Stimulated activated CD8-positive, alpha-beta memory T cell treated with anti-CD3 and anti-CD28 coated beads, Interleukin-7, amount 100 ng/mL, for 4 hours (primary cell): Measurements from ENCODE around the gene BRD3.

ENCODE experiments used
- DNase-seq, 2 donors: peaks; one replicate each; pipeline ENCODE4 v3.0.0-alpha.2; 2020; ENCODE audit warnings: low read depth in 2 of 2

The BRD3 gene

GRCh38 chr9:134066913-134067851 lies 644 bp downstream of the BRD3 start:
- DNase-seq: peak in 1 of 2 donors; percentile 31

DNA sequence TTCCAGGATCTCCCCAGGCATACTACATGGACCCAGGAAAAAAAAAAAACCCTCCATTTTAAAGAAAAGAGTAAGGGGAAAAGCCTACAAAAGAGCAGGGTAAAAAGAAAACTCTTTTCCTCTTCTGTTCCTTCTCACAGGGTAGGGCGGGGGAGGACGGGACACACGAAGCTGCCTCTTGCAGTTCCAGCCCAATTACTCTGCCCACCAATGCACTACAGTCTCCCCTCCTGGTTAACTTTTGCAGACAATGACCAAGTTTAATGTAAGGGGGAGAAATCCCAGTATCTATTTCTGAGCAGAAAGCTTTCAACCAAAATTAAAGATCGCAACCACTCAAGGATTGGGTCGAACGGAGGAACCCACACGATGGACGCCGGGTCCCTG lies 1.3 kb downstream of the BRD3 start:
- no peak for DNase-seq

DNA sequence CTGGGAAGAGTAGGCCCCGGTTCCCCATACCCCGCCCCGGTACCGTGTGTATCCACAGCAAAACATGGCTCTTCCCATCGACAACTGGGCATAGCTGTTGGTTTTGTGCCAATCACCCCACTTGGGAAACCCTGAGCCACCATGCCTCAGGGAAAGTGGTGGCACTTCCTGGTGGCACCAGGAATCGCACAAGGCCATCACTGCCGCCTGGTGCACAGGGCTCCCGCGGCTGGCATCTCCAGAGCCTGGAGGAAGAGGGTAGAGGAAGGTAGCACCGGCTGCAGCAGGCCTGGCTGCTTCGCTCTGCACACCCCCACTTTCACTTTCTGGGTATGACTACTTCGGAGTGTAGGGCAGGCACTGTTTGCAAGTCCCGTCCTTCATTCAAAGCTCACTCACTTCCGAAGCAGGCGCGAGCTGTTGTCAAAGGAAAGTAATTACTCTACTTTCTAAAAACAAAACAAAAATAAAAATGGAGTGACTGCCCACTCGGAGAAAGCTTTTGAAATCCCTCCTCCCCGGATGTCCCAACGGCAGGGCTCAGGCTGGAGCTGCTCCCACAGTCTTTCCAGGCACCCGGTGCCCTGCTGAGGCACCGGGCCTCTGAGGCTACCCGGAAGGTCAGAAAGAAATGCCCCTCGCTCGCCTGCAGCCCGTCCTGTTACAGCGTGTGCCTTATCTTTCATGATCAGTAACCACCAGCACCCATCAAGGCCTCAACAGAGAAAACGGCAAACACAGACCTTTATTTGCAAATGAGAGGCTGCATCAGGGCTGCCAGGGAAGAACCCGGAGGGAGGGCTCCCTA lies 2.0 kb downstream of the BRD3 start:
- peak; percentile 46 to 47 for DNase-seq

GRCh38 chr9:134064711-134065110 lies 3.1 kb downstream of the BRD3 start:
- no peak for DNase-seq

DNA sequence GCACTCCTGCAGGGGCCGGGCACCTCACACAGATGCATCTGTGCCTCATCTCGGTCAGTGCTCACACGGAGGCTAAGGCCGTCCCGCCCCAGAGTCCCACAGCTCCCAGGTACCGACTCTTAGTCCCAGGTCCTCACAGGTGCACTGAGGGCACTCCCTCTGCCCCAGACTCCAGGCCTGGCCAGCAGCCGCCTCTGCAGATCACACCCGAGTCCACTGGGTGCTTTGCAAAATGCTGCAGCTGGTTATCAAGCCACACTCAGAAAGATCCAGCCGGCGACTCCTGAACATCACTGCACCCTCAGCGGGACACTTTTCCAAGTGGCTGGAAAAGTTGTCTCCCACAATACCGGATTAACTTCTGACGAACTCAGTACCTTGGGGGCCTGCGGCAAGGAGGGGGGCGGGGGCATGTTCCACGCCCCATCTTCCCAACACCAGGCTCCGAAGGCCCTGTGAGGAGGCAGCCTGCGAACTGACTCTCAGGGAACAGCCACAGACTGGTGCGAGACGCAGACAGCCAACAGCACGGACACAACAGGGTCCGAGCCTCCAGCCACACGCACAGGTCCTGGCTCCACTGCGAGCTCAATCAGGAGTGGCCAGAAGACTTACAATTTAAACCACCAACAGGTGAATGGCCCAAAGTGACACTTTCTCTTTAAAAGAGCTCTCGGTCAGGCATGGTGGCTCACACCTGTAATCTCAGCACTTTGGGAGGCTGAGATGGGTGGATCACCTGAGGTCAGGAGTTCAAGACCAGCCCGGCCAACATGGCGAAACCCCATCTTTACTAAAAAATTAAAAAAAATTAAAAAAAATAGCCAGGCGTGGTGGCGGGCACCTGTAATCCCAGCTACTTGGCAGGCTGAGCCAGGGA lies 4.0 kb downstream of the BRD3 start:
- no peak for DNase-seq

DNA sequence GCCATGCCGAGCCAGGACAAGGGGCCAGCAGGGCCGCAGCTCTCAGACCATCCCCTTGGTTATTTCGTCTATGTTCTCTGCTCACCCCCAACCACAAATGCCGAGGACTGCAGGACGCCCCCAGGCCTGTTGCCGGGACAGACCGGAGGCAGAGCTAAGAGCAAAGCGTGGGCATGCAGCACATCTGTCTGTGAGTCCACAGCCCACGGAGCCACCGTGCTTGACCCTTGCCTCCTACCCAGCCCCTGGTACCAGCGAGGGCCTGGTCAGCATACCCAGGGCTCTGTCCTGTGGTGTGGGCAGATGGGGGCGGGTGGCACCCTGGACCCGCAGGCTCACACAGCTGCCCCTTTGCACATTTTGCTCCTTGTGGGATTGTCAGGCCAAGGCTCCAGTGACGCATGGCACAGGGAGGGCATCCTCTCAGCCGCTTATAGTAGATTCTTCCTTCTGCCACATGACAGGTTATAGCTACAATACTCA lies 4.7 kb downstream of the BRD3 start:
- DNase-seq: no peak

GRCh38 chr9:134062461-134063087 lies 5.3 kb downstream of the BRD3 start:
- no peak for DNase-seq

DNA sequence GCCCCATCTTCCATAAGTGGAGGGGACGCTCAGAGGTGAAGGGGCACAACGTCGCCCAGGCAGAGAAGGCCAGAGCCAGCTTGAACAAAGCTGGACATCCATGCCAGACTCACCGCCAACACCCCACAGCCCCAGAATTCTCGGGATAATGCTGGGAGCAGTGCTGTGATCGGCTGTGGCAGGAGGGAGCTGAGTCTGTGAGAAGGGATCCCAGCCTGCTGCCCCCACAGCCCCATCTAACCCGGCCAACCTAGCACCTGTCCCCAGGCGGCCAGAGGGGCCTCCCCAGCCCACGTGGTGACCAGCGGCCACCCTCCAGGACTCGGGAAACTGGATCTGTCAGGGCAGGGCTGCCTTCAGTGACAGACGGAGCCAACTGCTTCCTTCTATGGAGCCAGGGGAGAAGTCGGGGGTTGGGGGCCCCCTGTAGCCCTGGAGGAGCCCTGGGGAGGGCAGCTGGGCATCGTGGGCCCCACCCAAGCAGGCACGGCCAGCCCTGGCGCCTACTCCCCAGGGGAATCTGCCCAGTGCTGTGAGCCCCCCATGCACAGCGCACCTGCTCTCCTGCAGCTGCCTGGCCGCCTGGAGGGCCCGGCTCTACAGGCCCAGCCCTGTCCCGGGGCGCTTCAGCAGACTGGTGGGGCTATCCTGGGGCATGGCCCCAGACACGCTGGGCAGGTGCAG lies 6.0 kb downstream of the BRD3 start:
- DNase-seq: no peak

DNA sequence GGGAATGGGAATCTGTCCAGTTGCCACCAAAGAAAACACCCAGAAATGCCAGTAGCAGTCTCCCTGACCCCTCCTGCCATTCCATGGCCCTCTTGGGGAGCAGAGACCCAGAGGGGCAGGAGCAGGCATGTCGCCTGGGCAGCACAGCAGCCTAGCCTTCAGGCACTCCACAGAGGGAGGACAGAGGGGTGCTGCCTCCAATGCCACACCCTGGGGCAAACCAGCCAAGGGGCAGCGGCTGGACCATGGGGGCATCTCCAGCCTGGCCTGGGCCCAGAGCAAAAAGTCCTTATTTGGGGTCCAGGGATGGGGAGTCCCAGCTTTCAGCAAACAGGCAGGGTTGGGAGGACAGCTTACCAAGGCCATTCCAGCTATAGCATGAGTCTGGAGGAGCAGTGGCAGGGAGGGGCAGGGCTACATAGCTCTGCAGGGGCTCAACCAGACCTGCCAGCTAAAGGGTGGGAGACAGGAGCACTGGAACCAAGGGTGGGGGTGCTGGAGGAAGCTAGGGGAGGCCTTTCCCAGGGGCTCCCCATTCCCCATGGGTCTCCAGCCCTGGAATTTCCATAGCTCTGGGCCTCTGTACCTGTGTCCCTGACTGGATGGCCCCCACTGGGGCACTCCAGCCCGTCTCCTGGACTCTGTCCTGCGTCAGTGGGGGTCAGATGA lies 6.7 kb downstream of the BRD3 start:
- no peak for DNase-seq

GRCh38 chr9:134060546-134060945 lies 7.3 kb downstream of the BRD3 start:
- DNase-seq: no peak

- DNase-seq: no peak
These were observed 8.0 kb downstream of the BRD3 start for GRCh38 chr9:134059661-134060395.

GRCh38 chr9:134059188-134059641 lies 8.6 kb downstream of the BRD3 start:
- no peak for DNase-seq

DNA sequence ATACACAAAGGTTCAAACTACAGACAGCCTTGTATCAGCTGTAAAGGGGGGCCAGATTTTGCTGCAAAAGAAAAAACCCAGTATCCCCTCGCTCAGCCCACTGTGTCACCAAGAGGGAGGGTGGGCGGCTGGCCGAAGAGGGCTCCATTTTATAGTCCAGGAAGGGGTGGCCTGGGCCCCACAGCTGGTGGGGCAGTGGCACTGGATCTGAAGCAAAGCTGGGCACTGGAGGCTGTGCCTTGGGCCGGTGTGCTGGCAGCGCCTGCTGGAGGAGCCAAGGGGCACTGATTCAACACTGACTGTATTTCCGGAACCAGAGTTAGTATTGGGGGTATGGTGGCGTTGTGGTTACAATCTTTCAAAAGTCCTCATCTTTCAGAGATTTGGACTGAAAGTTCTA lies 9.1 kb downstream of the BRD3 start:
- DNase-seq: no peak

DNA sequence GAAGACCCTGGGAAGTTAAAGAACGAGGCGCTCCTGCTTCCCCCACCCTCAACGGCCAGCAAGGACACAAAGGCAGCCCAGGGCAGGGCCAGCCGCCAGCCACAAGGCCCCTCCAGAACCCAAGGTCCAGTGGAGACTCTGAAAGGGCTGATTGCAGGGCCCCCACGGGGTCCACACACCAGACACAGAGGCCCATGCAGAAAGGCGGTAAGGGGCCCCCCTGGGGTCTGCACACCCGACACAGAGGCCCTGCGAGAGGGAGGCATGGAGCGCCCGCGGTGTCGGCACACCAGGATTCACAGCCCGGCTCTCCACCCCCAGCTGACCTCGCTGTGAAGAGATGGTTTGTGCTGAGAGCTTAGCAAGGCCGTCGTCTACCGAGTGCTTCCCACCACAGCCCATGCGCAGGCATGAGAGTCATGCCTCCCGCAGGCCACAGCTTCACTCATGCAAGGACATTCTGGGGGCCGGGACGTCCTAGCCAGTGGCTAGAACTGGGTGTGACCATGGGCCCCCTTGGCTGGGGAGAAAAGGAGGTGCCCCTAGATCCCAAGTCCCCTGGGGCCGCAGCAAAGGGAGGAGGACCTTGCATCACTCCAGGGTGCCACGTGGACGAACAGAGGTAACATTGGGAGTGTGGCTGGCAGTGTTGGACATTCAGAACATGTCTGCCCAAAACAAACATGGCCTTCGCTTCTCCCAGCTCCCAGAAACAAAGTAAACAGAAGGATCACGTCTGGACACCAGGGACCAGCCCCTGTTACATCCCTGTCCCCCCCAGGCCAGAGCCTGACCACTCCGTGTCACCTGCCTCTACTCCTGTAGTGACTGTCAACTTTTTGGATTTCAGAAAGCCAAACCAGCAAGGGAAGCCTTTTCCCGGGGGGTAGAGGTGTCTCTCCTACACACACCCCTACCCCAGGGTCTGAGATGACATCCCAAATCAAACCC lies 9.8 kb downstream of the BRD3 start:
- DNase-seq: no peak

- no peak for DNase-seq
These were observed 10.5 kb downstream of the BRD3 start for GRCh38 chr9:134057307-134057657.

DNA sequence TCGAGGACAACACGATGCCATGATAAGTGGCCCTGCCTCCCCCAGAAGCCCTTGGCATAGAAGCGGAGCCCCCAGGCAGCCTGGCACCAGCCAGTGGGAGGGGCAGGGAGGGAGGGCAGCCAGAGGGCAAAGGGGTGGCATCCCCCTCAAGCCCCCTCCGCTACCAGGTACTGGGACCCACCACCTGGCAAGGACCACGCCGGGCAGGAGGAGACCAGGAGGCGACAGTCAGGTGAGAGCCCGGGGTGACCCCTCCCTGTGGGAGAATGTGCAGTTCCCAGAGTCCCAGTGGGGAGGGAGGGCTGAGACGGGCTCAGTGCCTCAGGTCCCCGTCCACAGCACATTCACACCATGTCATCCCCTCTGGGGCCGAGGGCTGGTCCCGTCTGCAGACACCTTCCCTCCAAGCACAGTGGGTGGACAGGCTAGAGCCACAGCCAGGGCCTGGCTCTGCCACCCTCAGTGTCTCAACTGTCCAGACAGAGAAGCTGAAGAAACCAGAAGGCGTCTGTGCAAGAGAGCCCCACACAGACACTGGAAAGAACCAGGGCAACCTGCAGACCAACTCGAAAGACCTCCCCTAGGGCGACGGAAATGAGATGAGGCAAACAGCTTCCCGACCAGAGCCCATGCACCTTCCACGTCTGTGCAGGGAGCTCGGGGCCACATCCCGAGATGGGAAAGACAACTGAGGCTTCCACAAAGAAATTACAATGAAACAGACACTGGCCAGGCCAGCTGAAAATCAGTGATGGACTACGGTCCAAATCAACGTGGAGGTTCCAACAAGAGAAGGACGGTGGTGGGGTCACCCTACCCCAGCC lies 11.1 kb downstream of the BRD3 start:
- DNase-seq: no peak

DNA sequence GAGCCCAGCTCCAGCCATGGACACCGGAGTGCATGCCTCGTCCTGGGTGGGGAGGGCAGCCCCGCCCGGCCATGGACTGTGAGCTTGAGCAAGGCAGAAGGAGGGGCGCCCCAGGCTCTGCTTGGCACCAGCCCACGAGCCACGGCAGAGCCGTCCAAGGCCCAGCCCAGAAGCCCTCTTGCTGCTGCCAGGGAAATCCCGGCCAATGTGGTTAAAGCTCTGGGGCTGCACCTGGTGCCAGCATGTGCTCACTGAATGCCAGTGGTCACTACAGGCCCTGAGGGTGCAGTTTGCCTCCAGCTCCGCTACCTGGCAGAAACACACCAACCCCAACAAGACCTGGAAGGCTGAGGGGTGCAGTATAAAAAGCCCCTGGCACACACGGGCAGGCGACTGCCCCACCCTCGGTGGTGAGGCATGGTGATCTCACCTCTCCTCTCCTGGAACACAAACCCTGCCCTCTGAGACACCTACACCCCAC lies 11.8 kb downstream of the BRD3 start:
- no peak for DNase-seq
